Large intestine (tissue), 3 donors: Measurements from ENCODE around the gene NF1. TPM values are rescaled to one million over a fixed set of nuclear protein-coding genes. Genes with fewer than 3 reads are reported as not detected.
A peak's percentile ranks its signal among the peaks of the same experiment; 100 is the strongest.
"Not testable (repeated sequence)": the region's sequence is repeated elsewhere in the genome, so short reads cannot be mapped to it uniquely, and the experiment has no call there.

ENCODE experiments used
- DNase-seq, 2 donors: peaks; one replicate each; pipeline versions ENCODE4 v3.0.0 to v3.0.0-alpha.2; 2013
- H3K27ac ChIP-seq: one replicate; pipeline ENCODE4 v1.5.1; 2013; ENCODE audit warnings: low read length
- H3K27me3 ChIP-seq: 2 replicates; pipeline ENCODE4 v1.6.1; 2013; ENCODE audit warnings: low read length; ENCODE audit not compliant: control insufficient read depth, insufficient read depth
- H3K36me3 ChIP-seq: 2 replicates; pipeline ENCODE4 v1.6.1; 2013; ENCODE audit warnings: low read length; ENCODE audit not compliant: control insufficient read depth, insufficient read depth
- H3K4me1 ChIP-seq: one replicate; pipeline ENCODE4 v1.6.1; 2013; ENCODE audit warnings: low read length; ENCODE audit not compliant: control insufficient read depth, insufficient read depth
- H3K4me3 ChIP-seq: one replicate; pipeline ENCODE4 v1.5.1; 2013; ENCODE audit warnings: low read length
- H3K9me3 ChIP-seq: one replicate; pipeline ENCODE4 v1.6.1; 2013; ENCODE audit warnings: mild to moderate bottlenecking, low read depth, low read length, moderate library complexity; ENCODE audit not compliant: control insufficient read depth
- WGBS: methylation state at CpG from one replicate; pipeline ENCODE4 v1.1.5; 2013; ENCODE audit warnings: low lambda C conversion rate; ENCODE audit not compliant: insufficient coverage; 5-methylcytosine and 5-hydroxymethylcytosine counted together
- polyA plus RNA-seq: library from polyadenylated mRNA; unstranded; fragments of 120-200 nt; gene quantifications from one replicate; pipeline ENCODE4 v1.2.1, GENCODE V29; 2013

Gene NF1
- polyA plus RNA-seq, 1 donor = 25.9 TPM

DNA sequence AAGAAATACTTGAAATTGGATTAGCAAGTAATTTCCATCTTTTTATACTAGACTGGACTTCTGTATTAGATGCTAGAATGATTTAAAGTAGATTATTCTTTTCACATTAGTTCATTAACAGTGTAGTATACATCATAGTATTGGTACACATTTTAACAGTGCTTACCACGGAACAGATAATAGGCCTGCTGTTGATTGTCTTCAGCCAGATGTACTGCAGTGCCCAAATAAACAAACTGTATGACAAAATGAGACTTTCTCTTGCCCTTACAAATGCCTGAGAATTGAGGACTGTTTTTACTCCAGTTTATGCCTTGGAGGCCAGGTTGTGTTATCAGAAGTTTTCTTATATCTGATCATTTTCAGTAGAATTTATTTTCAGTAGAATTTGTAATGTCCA is 226.0 kb downstream of the NF1 start:
- no CpG with 5 or more reads among the region's 1 CpG for WGBS
- Histone ChIP-seq H3K27me3 (no peaks in the 10 kb centered on the region), H3K9me3 (no peaks in the 10 kb centered on the region), H3K36me3 (peaks cover 4% of the 10 kb centered on the region), H3K4me1 (no peaks in the 10 kb centered on the region), H3K27ac (peak overlapping the region; percentile 18), H3K4me3 (no peak overlapping the region)
- no peak for DNase-seq

DNA sequence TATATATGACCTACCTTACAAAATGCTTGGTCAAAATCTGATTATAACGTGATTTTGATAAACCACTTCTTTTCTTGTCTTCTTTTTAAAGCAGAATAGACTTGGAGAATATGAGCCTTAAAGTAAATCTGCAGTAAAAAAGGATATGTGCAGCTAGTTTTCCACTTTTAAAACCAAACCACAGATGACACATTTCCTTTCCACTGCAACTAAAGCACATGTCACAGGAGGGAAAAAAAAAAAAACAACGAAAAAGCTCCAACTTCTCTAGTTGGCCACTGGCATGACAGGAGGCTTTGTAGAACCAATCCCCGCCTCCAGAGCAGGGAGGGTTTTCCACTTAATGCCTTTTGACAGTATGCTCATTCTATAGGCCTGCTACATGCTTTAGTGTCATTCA is 226.7 kb downstream of the NF1 start, which contains the start of gene EVI2A:
Gene EVI2A, minus strand, starts transcription at position 142 of the 400 bp plus-strand sequence. CDS start 2,609 bp downstream, outside the sequence.
- H3K36me3 ChIP-seq = peaks cover 8% of the 10 kb centered on the region
- no peak within 1 kb of the TSS for H3K4me3 ChIP-seq
- WGBS = 100% methylated on average over 1 of the region's 3 CpGs
- peak within 1 kb of the TSS; percentile 18 for H3K27ac ChIP-seq
- no peaks in the 10 kb centered on the region for H3K4me1 ChIP-seq
- no peaks in the 10 kb centered on the region for H3K27me3 ChIP-seq
- no peaks in the 10 kb centered on the region for H3K9me3 ChIP-seq
- DNase-seq = peak; percentile 16 to 28

DNA sequence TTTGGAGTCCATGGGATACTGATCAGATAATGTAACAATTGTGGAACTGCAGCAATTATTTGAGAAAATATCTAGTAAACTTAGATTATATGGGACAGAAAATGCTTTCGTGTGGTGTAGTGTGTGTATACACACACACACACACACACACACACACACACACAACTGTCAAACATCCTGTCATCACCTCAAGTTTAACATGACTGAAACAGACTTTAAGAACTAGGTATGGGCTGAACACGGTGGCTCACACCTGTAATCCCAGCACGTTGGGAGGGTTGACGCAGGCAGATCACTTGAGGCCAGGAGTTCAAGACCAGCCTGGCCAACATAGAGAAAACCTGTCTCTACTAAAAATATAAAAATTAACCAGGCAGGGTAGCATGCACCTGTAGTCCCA is 227.2 kb downstream of the NF1 start:
- no peaks in the 10 kb centered on the region for H3K9me3 ChIP-seq
- no peaks in the 10 kb centered on the region for H3K4me1 ChIP-seq
- H3K36me3 ChIP-seq = peaks cover 8% of the 10 kb centered on the region
- no peaks in the 10 kb centered on the region for H3K27me3 ChIP-seq
- H3K27ac ChIP-seq = no peak overlapping the region
- DNase-seq = no peak
- 100% methylated on average over 3 of the region's 4 CpGs for WGBS
- H3K4me3 ChIP-seq = no peak overlapping the region

DNA sequence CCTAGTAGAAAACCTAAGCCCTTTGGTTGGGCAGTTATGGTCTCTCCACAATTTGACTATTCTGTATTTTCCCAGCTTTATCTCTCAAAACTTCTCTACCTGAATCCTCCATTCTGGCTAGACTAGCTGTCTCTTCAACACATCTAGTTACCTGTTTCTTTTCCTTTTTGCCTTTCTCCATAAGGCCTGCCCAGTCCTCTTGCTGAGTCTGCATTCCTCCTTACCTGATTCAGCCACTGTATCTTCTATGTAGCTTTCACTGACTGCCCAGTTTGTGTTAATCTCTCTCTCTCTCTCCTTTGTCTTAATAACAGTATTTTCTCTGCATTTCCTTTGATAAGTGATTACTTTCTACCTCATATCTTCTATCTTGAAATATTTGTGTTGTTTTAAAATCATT is 228.8 kb downstream of the NF1 start:
- DNase-seq = no peak
- Histone ChIP-seq H3K36me3 (peaks cover 16% of the 10 kb centered on the region), H3K27ac (no peak overlapping the region), H3K4me1 (no peaks in the 10 kb centered on the region), H3K4me3 (no peak overlapping the region), H3K9me3 (no peaks in the 10 kb centered on the region), H3K27me3 (no peaks in the 10 kb centered on the region)

DNA sequence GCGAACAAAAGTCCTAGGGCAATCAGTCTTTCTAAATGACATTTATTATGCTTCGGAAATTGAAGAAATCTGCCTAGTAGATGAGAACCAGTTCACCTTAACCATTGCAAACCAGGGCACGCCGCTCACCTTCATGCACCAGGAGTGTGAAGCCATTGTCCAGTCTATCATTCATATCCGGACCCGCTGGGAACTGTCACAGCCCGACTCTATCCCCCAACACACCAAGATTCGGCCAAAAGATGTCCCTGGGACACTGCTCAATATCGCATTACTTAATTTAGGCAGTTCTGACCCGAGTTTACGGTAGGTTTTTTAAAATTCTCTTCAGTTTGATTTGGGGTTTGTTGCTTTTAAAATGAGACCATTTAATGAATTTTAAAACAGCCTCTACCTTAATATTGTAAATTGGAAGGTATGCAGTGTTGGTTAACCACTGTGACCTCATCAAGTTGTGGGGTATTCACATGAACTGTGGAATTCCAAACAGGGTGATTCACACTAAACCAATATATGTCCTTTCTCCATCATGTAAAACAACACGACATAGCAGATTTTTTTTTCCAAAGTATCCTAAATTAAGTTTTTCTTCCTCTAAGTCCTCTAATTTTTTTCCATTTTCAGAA is 232.9 kb downstream of the NF1 start:
- H3K27ac ChIP-seq = no peak overlapping the region
- H3K27me3 ChIP-seq = no peaks in the 10 kb centered on the region
- no peak for DNase-seq
- no peaks in the 10 kb centered on the region for H3K9me3 ChIP-seq
- WGBS = 95% methylated on average over 2 of the region's 12 CpGs
- H3K4me3 ChIP-seq = no peak overlapping the region
- peaks cover 19% of the 10 kb centered on the region for H3K36me3 ChIP-seq
- H3K4me1 ChIP-seq = no peaks in the 10 kb centered on the region

DNA sequence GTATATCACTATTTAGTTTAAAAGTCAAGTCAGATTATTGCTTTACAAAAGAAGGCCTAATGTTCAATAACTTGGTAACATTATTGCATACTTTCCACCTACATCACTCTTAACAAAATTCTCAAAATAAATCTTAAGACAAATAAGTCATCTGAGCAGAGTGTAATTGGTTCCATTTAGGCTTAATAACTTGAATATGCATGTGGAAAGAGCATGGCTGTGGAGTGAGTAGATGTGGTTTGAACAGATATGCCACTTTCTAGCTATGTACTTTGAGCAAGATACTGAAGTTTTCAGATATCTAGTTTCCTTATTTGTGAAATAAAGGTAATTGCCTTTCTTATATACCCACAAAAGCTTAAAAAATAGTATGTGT is 233.4 kb downstream of the NF1 start:
- Histone ChIP-seq H3K27ac (no peak overlapping the region), H3K4me3 (no peak overlapping the region), H3K9me3 (no peaks in the 10 kb centered on the region), H3K4me1 (no peaks in the 10 kb centered on the region), H3K36me3 (peaks cover 19% of the 10 kb centered on the region), H3K27me3 (no peaks in the 10 kb centered on the region)
- no peak for DNase-seq

DNA sequence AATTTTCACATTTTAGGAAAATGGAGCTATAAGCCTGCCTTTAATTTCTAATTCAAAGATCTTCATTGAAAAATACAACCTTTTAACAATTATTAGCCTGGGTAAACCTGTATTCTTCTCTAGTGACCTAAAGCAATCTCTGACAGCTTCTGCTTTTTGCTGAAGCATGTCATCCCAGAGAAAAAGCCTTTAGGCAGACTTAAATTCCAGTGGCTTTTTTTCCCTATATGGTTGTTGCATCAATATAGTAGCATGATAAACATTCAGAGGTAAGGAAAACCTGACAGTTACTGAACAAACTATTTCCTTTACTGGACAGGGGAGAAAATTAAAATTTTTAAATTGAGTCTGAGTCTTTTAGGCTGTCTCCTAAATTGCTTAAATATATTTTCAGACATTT is 234.4 kb downstream of the NF1 start:
- H3K4me1 ChIP-seq = no peaks in the 10 kb centered on the region
- H3K36me3 ChIP-seq = peaks cover 19% of the 10 kb centered on the region
- H3K9me3 ChIP-seq = no peaks in the 10 kb centered on the region
- no peak for DNase-seq
- H3K27ac ChIP-seq = no peak overlapping the region
- no peak overlapping the region for H3K4me3 ChIP-seq
- no peaks in the 10 kb centered on the region for H3K27me3 ChIP-seq

DNA sequence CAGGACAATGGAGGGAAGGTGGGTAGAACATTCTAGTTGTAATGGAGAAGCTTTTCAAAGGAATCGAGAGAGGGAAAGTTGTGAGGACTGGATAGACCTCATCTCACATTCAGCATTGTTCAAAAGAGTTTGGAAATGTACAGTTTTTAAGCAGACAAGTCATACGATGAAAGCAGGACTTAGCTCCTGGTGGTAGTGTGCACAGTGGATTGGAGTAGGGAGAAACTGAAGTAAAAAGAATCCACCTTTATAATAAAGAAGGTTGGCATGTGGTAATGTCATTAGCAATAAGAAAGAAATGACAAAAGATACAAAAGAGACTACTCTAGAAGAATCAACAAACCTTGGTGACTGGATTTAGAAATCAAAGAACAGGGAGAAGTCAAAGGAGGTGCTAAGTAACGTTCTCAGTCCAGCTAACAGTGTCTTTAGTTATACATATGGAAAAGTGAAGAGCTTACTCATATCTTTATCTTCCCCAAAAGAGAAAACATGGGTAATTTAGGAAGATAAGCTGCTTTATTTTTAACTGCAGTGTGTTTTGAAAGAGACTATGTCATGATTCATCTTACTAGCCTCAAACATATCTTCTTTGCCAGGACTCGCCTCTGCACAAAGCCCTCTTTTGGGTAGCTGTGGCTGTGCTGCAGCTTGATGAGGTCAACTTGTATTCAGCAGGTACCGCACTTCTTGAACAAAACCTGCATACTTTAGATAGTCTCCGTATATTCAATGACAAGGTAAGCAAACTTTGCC is 245.3 kb downstream of the NF1 start:
- DNase-seq = no peak
- Histone ChIP-seq H3K27me3 (no peaks in the 10 kb centered on the region), H3K27ac (no peak overlapping the region), H3K4me3 (no peak overlapping the region), H3K4me1 (no peaks in the 10 kb centered on the region), H3K36me3 (peaks cover 31% of the 10 kb centered on the region), H3K9me3 (no peaks in the 10 kb centered on the region)
- WGBS = 93% methylated on average over 3 of the region's 6 CpGs

DNA sequence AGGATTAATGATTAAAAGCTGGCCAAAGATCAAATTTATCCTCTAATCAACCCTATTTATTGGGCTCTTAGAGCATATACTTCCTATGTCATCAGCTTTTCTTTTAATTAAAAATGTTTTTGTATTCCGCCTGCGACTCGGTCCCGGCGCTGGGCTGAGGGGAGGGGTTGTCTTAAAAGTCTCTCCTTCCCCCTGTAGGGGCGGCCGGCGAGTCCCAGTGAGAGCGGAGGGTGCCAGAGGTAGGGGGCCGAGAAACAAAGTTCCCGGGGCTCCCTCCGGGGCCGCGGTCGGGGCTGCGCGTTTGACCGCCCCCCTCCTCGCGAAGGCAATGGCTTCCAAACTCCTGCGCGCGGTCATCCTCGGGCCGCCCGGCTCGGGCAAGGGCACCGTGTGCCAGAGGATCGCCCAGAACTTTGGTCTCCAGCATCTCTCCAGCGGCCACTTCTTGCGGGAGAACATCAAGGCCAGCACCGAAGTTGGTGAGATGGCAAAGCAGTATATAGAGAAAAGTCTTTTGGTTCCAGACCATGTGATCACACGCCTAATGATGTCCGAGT is 250.5 kb downstream of the NF1 start:
- DNase-seq, H3K4me3 ChIP-seq, H3K27me3 ChIP-seq, H3K27ac ChIP-seq, H3K4me1 ChIP-seq, H3K9me3 ChIP-seq: not testable (repeated sequence)
- WGBS = no CpG with 5 or more reads among the region's 34 CpGs
- peaks cover 23% of the 10 kb centered on the region for H3K36me3 ChIP-seq

DNA sequence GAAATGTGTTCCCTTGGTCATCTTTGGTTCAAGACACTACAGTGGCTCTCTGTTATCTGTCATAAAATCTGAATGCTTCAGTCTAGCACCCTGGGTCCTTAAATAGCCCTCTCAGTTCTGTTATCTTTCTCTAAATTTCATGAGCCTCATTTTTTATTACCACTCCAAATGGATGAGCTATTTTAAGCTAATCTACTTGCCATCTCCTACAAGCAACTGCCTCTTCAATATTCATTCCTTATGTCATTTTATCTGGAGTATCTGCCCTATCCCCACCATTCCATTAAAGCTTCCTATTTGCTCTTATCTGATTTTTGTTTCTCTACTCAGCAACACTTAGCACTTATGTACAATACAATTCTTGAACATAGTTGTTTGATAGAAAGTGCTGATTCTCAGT is 254.7 kb downstream of the NF1 start:
- Histone ChIP-seq H3K4me1 (no peaks in the 10 kb centered on the region), H3K9me3 (no peaks in the 10 kb centered on the region), H3K27me3 (no peaks in the 10 kb centered on the region), H3K27ac (no peak overlapping the region), H3K4me3 (no peak overlapping the region), H3K36me3 (peaks cover 25% of the 10 kb centered on the region)
- DNase-seq = no peak

DNA sequence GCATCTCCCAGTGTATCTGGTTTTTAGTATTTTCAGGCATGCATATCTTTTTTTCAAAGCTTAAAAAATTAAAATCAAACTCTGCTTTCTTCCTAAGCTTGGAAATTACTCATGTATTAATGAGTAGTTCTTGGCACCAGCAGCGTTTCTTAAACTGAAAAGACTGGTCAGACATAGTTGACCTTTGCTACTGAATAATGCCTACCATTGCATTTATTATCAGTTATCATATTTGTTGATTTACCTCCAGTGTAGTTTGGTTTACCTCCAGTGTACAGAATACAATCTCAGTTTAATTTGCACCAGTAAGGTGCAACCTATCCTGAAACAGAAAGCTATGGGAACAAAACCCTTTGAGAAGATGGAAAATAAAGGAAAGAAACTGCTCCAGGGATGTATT is 261.2 kb downstream of the NF1 start:
- WGBS = no CpG with 5 or more reads among the region's 1 CpG
- Histone ChIP-seq H3K27me3 (no peaks in the 10 kb centered on the region), H3K9me3 (no peaks in the 10 kb centered on the region), H3K27ac (no peak overlapping the region), H3K4me1 (no peaks in the 10 kb centered on the region), H3K4me3 (no peak overlapping the region), H3K36me3 (peaks cover 35% of the 10 kb centered on the region)
- peak in 1 of 2 donors; percentile 5 for DNase-seq
